ENCODE results near the gene WRNIP1. TPM values are rescaled to one million over a fixed set of nuclear protein-coding genes. Genes with fewer than 3 reads are reported as not detected.
A peak's percentile ranks its signal among the peaks of the same experiment; 100 is the strongest.

The WRNIP1 gene
- total RNA-seq, 1 donor from 2014 or later = 34.6 TPM

DNA sequence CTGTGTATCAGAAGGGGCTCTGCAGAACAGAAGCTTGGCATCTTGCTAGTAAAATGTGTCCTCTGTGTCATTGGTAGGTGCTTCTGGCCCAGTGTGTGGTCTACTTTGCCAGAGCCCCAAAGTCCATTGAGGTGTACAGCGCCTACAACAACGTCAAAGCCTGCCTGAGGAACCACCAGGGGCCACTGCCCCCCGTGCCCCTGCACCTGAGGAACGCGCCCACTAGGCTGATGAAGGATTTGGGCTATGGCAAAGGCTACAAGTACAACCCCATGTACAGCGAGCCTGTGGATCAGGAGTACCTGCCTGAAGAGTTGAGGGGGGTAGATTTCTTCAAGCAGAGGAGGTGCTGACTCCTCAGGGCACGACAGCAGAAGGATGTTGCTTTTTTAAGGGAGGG is 19.7 kb downstream of the WRNIP1 start:
- no peak for DNase-seq (ENCODE audit: low spot score)
- no peaks in the 10 kb centered on the region for H3K27me3 Mint-ChIP-seq (ENCODE audit: low read depth)
- H3K36me3 Mint-ChIP-seq (ENCODE audit: low read depth) = peaks cover 7% of the 10 kb centered on the region
- TF ChIP-seq, protein P1, sequence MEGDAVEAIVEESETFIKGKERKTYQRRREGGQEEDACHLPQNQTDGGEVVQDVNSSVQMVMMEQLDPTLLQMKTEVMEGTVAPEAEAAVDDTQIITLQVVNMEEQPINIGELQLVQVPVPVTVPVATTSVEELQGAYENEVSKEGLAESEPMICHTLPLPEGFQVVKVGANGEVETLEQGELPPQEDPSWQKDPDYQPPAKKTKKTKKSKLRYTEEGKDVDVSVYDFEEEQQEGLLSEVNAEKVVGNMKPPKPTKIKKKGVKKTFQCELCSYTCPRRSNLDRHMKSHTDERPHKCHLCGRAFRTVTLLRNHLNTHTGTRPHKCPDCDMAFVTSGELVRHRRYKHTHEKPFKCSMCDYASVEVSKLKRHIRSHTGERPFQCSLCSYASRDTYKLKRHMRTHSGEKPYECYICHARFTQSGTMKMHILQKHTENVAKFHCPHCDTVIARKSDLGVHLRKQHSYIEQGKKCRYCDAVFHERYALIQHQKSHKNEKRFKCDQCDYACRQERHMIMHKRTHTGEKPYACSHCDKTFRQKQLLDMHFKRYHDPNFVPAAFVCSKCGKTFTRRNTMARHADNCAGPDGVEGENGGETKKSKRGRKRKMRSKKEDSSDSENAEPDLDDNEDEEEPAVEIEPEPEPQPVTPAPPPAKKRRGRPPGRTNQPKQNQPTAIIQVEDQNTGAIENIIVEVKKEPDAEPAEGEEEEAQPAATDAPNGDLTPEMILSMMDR (IDR thresholded peaks at IDR 0.05) = no peak
- H3K4me3 Mint-ChIP-seq (ENCODE audit: unreplicated experiment) = no peak overlapping the region
- H3K27ac Mint-ChIP-seq (ENCODE audit: unreplicated experiment) = no peak overlapping the region
- H3K4me1 Mint-ChIP-seq (ENCODE audit: low read depth) = peaks cover 41% of the 10 kb centered on the region
- H3K9me3 Mint-ChIP-seq (ENCODE audit: low read depth) = no peaks in the 10 kb centered on the region

DNA sequence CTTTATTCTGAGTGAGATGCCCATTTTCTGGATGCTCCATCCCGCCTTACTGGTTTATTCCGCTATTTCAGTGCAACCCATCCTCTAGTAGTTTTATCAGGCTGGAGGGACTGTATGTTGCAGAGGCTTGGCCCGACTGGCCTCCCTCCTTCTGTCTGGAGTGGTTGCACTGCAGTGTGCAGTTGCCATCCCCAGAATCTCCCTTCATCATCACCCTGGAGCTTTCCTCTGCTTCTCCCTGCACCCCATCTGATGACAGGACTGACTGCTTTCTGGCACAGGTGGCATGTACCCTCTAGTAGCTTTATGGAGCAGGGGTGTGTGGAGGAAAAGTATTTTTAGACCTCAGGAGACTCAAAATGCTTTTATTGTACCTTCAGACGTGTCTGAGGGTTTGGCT is 21.1 kb downstream of the WRNIP1 start:
- DNase-seq (ENCODE audit: low spot score) = no peak
- H3K4me3 Mint-ChIP-seq (ENCODE audit: unreplicated experiment) = no peak overlapping the region
- no peaks in the 10 kb centered on the region for H3K9me3 Mint-ChIP-seq (ENCODE audit: low read depth)
- peaks cover 7% of the 10 kb centered on the region for H3K36me3 Mint-ChIP-seq (ENCODE audit: low read depth)
- H3K27ac Mint-ChIP-seq (ENCODE audit: unreplicated experiment) = no peak overlapping the region
- H3K27me3 Mint-ChIP-seq (ENCODE audit: low read depth) = no peaks in the 10 kb centered on the region
- TF ChIP-seq, protein P1 (IDR thresholded peaks at IDR 0.05) = no peak
- peaks cover 49% of the 10 kb centered on the region for H3K4me1 Mint-ChIP-seq (ENCODE audit: low read depth)

DNA sequence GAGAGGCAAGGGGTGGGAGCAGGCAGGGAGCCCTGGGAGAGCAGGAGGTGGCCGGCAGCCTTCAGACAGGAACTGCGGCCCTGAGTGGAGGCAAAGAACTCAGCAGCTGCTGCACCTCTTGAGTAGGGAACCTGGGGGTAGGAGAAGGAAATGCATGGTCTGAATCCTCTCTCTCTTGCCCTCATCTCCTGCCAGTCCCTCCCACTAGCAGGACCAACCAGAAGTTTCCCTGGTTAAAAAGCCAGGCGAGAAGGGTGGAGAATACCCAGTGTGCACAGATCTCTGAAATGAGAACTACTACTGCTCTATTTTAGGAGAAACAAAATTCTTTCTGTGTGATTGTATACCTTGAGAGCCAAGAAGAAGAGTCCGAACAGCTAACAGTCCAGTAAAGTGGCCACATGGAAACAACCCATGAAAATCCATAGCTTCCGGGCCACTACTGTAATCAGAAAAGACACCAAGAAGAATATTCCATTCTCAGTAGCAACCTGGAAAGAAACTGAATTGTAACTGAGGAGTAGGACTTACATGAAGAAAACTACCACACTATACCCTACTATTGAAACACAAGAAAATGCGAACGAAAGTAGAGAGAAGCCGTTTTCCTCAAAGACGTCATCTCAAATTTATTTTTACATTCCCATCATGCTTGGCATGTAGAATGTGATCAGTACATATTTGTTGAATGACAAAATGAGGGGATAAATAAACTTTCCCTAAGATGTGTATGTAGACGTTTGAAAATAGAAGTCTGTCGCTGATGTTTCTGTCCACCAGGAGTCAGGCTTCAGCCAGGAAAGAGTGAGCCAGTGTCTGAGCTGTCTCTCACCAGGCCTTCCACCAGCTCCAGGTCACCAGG is 25.6 kb downstream of the WRNIP1 start:
- H3K4me3 Mint-ChIP-seq (ENCODE audit: unreplicated experiment) = peak overlapping the region; percentile 46
- peaks cover 58% of the 10 kb centered on the region for H3K4me1 Mint-ChIP-seq (ENCODE audit: low read depth)
- H3K9me3 Mint-ChIP-seq (ENCODE audit: low read depth) = no peaks in the 10 kb centered on the region
- peak overlapping the region; percentile 97 for H3K27ac Mint-ChIP-seq (ENCODE audit: unreplicated experiment)
- TF ChIP-seq, protein P1 (IDR thresholded peaks at IDR 0.05) = peak; percentile 96
- H3K36me3 Mint-ChIP-seq (ENCODE audit: low read depth) = peaks cover 5% of the 10 kb centered on the region
- no peak for DNase-seq (ENCODE audit: low spot score)
- no peaks in the 10 kb centered on the region for H3K27me3 Mint-ChIP-seq (ENCODE audit: low read depth)

DNA sequence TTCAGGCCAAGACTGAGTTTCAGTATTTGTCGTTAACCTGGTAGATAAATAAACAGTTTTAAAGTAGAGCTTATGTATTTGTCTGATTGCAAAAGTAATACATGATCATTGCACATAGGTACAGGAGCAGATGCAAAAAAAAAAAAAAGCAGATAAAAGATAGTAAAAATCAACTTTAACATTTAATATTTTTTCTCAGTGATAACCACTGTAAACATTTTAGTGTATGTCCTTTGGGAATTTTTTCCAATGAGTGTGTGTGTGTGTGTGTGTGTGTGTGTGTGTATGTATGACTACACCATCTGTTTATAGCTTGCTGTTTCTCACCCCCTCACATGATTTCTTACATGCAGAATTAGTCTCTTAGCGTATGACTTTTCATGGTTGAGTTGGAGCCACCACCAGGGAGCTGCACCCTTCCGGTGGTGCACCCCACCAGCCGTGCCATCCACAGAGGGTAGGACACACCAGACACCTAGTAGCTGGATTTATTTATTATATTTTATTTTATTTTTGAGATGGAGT is 26.3 kb downstream of the WRNIP1 start:
- H3K4me3 Mint-ChIP-seq (ENCODE audit: unreplicated experiment) = peak overlapping the region; percentile 46
- H3K27ac Mint-ChIP-seq (ENCODE audit: unreplicated experiment) = peak overlapping the region; percentile 97
- peaks cover 4% of the 10 kb centered on the region for H3K36me3 Mint-ChIP-seq (ENCODE audit: low read depth)
- TF ChIP-seq, protein P1 (IDR thresholded peaks at IDR 0.05) = no peak
- no peaks in the 10 kb centered on the region for H3K27me3 Mint-ChIP-seq (ENCODE audit: low read depth)
- no peak for DNase-seq (ENCODE audit: low spot score)
- H3K4me1 Mint-ChIP-seq (ENCODE audit: low read depth) = peaks cover 58% of the 10 kb centered on the region
- H3K9me3 Mint-ChIP-seq (ENCODE audit: low read depth) = no peaks in the 10 kb centered on the region

DNA sequence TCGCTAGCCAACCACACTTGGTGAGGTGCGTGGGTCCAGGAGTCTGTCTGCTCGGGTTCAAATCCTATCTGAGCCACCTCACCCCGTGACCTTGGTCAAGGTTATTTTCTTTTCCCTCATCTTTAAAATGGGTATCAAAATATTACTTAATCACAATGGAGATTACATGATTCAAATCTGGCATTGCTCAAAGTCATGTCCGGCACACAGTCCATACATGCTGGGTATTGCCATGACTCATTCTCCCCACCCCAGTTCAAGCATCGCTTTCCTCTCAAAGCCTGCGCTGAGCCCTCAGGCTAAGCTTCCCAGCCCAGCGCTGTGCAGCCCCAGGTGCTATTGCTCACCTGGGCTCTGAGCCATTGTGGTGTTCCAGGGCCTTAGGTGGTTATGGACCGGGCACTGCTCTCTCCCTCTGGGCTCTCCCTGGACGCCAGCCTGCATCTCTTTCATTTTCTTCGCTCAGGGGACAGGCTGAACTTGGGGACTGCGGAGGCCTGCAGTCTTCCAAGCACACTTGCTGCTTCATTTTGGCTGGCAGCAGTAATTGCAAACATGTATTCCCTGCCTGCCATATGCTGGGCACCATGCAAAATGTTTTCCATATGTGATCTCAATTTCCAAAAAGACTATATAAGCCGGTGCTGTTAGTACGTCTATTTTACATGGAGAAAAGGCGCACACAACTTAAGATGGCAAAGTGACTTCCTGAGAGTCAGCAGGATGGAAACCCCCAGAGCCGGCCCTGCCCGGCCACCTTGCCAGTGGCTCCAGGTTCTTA is 27.3 kb downstream of the WRNIP1 start:
- DNase-seq (ENCODE audit: low spot score) = no peak
- H3K9me3 Mint-ChIP-seq (ENCODE audit: low read depth) = no peaks in the 10 kb centered on the region

More for the DNA sequence above, 27.3 kb downstream of the WRNIP1 start:
- Mint-ChIP-seq H3K27me3 (ENCODE audit: low read depth) (no peaks in the 10 kb centered on the region), H3K4me1 (ENCODE audit: low read depth) (peaks cover 53% of the 10 kb centered on the region), H3K4me3 (ENCODE audit: unreplicated experiment) (no peak overlapping the region), H3K27ac (ENCODE audit: unreplicated experiment) (peak overlapping the region; percentile 79), H3K36me3 (ENCODE audit: low read depth) (no peaks in the 10 kb centered on the region)
- TF ChIP-seq, protein P1 (IDR thresholded peaks at IDR 0.05) = no peak
